ENCODE measurements around the gene MYLIP. TPM values are rescaled to one million over a fixed set of nuclear protein-coding genes. Genes with fewer than 3 reads are reported as not detected.

The MYLIP gene
- total and polyA plus RNA-seq, 4 donors, result 35.1 to 57.6 (median 50.6) TPM

DNA sequence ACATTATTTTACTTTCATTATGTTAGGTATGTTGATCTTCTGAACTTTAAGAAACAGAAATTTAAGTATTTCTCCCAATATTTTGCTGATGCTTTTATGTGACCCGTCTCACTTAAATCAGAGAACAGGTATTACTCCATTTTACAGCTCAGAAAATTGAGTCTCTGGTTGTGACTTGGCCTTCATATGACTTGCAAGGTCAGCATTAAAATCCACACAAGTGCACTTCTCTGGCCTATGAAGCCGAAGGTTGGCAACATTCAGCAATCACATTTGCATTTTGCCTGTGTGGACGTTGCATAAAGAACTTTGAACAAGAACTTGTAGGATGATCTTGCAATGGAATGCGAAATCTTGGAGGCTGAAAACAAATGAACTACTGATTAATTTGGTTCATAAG is 10.1 kb upstream of the MYLIP start:
- no peak overlapping the region for H3K27ac ChIP-seq (ENCODE audit: low read depth in 1 of 2, low read length in 2 of 2)
- peaks cover 1% of the 10 kb centered on the region for H3K9me3 ChIP-seq (ENCODE audit: control insufficient read depth, low read length)
- intact Hi-C loops (cut with DNase I), result no loop called here
- 89 to 93% methylated on average over 4 of the region's 4 CpGs for WGBS, 2 donors
- H3K36me3 ChIP-seq (ENCODE audit: control insufficient read depth in 1 of 2, insufficient read depth in 2 of 2, low read length in 1 of 2), result no peaks in the 10 kb centered on the region
- H3K4me1 ChIP-seq (ENCODE audit: control insufficient read depth in 1 of 2, insufficient read depth in 2 of 2, low read length in 2 of 2), result no peaks in the 10 kb centered on the region
- no peak for ATAC-seq (ENCODE audit: low FRiP score)
- H3K27me3 ChIP-seq (ENCODE audit: control insufficient read depth in 1 of 2, insufficient read depth in 2 of 2, low read length in 1 of 2), result no peaks in the 10 kb centered on the region
- no peak for DNase-seq
- H3K4me3 ChIP-seq (ENCODE audit: low read length in 2 of 2), result no peak overlapping the region

GRCh38 chr6:16121339-16121738 is 7.5 kb upstream of the MYLIP start:
- Histone ChIP-seq H3K4me3 (ENCODE audit: low read length in 2 of 2) (no peak overlapping the region), H3K27ac (ENCODE audit: low read depth in 1 of 2, low read length in 2 of 2) (no peak overlapping the region), H3K36me3 (ENCODE audit: control insufficient read depth in 1 of 2, insufficient read depth in 2 of 2, low read length in 1 of 2) (no peaks in the 10 kb centered on the region), H3K4me1 (ENCODE audit: control insufficient read depth in 1 of 2, insufficient read depth in 2 of 2, low read length in 2 of 2) (no peaks in the 10 kb centered on the region), H3K9me3 (ENCODE audit: control insufficient read depth, low read length) (peaks cover 1% of the 10 kb centered on the region), H3K27me3 (ENCODE audit: control insufficient read depth in 1 of 2, insufficient read depth in 2 of 2, low read length in 1 of 2) (no peaks in the 10 kb centered on the region)
- DNase-seq (no peak), ATAC-seq (ENCODE audit: low FRiP score) (no peak)
- intact Hi-C loops (cut with DNase I), result loop anchor here in 1 of 2 donors (10.0 kb wide), 1 partner anchor 327 kb away; no protein-coding TSS in a partner anchor
- 98% methylated on average over 3 of the region's 3 CpGs for WGBS, 2 donors

DNA sequence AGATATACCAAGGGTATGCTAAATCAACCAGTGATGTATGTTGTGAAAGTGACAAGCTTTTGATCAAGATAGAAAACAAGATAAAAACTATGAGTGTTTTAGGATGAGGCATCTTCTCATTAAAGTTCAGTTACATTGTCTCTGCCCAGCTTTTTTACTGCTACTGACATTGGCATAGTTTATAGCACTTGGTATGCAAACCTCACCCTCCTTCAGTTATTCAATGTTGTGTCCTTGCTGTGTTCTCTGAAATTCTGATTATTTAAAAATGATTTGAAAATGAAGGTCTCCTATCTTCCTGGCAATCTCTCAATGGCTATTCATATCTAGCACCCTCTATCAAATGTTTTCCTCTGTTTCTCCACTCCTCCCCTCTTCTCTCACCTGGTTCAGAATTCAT is 6.7 kb upstream of the MYLIP start:
- H3K27ac ChIP-seq (ENCODE audit: low read depth in 1 of 2, low read length in 2 of 2), result no peak overlapping the region
- H3K4me1 ChIP-seq (ENCODE audit: control insufficient read depth in 1 of 2, insufficient read depth in 2 of 2, low read length in 2 of 2), result no peaks in the 10 kb centered on the region
- H3K36me3 ChIP-seq (ENCODE audit: control insufficient read depth in 1 of 2, insufficient read depth in 2 of 2, low read length in 1 of 2), result no peaks in the 10 kb centered on the region
- no peak overlapping the region for H3K4me3 ChIP-seq (ENCODE audit: low read length in 2 of 2)
- intact Hi-C loops (cut with DNase I), result loop anchor here in 1 of 2 donors (10.0 kb wide), 1 partner anchor 327 kb away; no protein-coding TSS in a partner anchor
- H3K9me3 ChIP-seq (ENCODE audit: control insufficient read depth, low read length), result peaks cover 1% of the 10 kb centered on the region
- no peaks in the 10 kb centered on the region for H3K27me3 ChIP-seq (ENCODE audit: control insufficient read depth in 1 of 2, insufficient read depth in 2 of 2, low read length in 1 of 2)
- ATAC-seq (ENCODE audit: low FRiP score) (no peak), DNase-seq (no peak)

DNA sequence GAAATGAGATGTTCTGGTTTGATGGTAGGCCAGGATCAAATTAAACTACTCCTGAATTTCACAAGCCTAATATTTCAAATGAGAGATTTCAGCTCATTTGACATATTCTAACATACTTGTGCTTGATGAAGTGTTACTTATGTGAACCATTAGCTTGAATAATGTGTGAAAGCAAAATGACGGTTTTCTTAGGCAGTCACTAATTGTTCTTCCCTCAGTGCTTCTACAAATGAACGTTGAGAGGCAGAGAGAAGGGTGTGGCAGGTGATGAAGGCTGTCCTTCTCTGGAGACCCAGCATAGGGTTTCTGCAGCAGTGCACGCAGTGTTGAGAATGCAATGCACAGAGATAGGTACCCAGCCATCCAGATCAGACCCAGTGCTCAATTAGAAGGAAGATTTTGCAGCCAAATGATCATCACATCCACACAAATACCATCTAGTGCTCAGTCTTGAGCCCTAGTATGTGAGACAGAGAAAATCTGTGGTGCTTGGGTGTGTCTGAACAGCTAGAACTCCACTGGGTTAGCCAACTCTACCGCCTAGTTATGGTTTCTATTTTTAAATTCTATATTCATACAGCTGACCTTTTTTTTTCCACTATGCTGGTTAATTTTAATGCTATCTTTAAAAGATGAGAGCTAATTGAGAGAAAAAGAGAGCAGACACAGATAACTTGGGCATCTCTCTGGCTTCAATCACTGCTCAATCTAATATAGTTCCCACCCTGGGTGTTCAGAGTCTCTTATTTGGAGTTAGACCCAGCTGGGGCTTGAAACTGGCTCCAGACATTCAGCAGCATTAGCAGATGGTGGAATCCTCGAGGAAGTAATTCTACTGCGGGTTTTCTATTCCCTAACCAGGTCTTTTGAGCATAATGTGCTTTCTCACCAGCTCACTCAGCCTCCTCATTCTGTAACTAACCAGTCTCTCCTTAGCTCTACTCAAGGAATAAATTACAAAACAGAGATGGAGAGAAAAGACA is 4.4 kb upstream of the MYLIP start:
- H3K27me3 ChIP-seq (ENCODE audit: control insufficient read depth in 1 of 2, insufficient read depth in 2 of 2, low read length in 1 of 2), result peaks cover 0 to 2% of the 10 kb centered on the region in 2 donors
- no peaks in the 10 kb centered on the region for H3K36me3 ChIP-seq (ENCODE audit: control insufficient read depth in 1 of 2, insufficient read depth in 2 of 2, low read length in 1 of 2)
- DNase-seq (no peak), ATAC-seq (ENCODE audit: low FRiP score) (no peak)
- H3K4me1 ChIP-seq (ENCODE audit: control insufficient read depth in 1 of 2, insufficient read depth in 2 of 2, low read length in 2 of 2), result no peaks in the 10 kb centered on the region
- intact Hi-C loops (cut with DNase I), result loop anchor here (5.0 to 10.0 kb wide), 2 partner anchors 330 to 432 kb away; no protein-coding TSS in a partner anchor
- H3K9me3 ChIP-seq (ENCODE audit: control insufficient read depth, low read length), result no peaks in the 10 kb centered on the region
- no peak overlapping the region for H3K27ac ChIP-seq (ENCODE audit: low read depth in 1 of 2, low read length in 2 of 2)
- no peak overlapping the region for H3K4me3 ChIP-seq (ENCODE audit: low read length in 2 of 2)
- WGBS, 2 donors, result 54 to 59% methylated on average over 6 of the region's 6 CpGs

DNA sequence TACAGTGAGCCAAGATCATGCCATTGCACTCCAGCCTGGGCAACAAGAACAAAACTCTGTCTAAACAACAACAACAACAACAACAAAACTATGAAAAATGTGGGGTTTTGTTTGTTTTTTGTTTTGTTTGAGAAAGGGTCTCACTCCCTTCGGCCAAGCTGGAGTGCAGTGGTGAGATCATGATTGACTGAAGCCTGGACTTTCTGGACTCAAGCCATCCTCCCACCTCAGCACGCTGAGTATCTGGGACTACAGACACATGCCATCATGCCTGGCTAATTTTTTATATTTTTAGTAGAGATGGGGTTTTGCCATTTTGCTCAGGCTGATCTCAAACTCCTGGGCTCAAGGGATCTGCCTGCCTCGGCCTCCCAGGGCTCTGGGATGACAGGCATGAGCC is 2.8 kb upstream of the MYLIP start:
- Histone ChIP-seq H3K9me3 (ENCODE audit: control insufficient read depth, low read length) (no peaks in the 10 kb centered on the region), H3K4me3 (ENCODE audit: low read length in 2 of 2) (no peak overlapping the region), H3K27me3 (ENCODE audit: control insufficient read depth in 1 of 2, insufficient read depth in 2 of 2, low read length in 1 of 2) (peaks cover 0 to 2% of the 10 kb centered on the region in 2 donors), H3K4me1 (ENCODE audit: control insufficient read depth in 1 of 2, insufficient read depth in 2 of 2, low read length in 2 of 2) (no peaks in the 10 kb centered on the region), H3K36me3 (ENCODE audit: control insufficient read depth in 1 of 2, insufficient read depth in 2 of 2, low read length in 1 of 2) (no peaks in the 10 kb centered on the region), H3K27ac (ENCODE audit: low read depth in 1 of 2, low read length in 2 of 2) (no peak overlapping the region)
- DNase-seq, result no peak
- intact Hi-C loops (cut with DNase I), result loop anchor here (5.0 to 10.0 kb wide), 2 partner anchors 331 to 434 kb away; no protein-coding TSS in a partner anchor
- WGBS, 2 donors, result 52 to 55% methylated on average over 3 of the region's 3 CpGs
- no peak for ATAC-seq (ENCODE audit: low FRiP score)

DNA sequence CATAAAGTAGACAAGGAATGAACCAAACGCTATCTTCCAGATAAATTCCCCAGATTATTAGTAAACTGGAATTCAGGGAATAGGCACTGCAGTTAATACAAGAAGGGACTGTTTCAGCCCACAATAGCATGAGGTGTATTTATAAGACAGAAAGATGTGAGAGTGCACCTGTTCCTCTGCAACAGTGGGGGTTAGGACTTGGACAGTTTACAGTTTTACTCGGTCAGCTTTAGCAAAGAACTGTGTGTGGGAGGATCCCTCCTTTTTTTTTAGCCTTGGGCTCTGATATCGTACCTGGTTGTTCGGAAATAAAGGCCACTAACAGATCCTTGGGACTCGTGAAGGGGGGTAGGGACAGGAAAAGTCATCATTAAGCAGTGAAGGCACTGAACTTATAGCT is 2.0 kb upstream of the MYLIP start:
- H3K4me3 ChIP-seq (ENCODE audit: low read length in 2 of 2), result no peak overlapping the region
- no peak overlapping the region for H3K27ac ChIP-seq (ENCODE audit: low read depth in 1 of 2, low read length in 2 of 2)
- 84 to 88% methylated on average over 5 of the region's 5 CpGs for WGBS, 2 donors
- H3K36me3 ChIP-seq (ENCODE audit: control insufficient read depth in 1 of 2, insufficient read depth in 2 of 2, low read length in 1 of 2), result no peaks in the 10 kb centered on the region
- no peak for ATAC-seq (ENCODE audit: low FRiP score)
- no peaks in the 10 kb centered on the region for H3K4me1 ChIP-seq (ENCODE audit: control insufficient read depth in 1 of 2, insufficient read depth in 2 of 2, low read length in 2 of 2)
- H3K9me3 ChIP-seq (ENCODE audit: control insufficient read depth, low read length), result no peaks in the 10 kb centered on the region
- intact Hi-C loops (cut with DNase I), result loop anchor here (5.0 to 10.0 kb wide), 2 partner anchors 332 to 435 kb away; no protein-coding TSS in a partner anchor
- no peak for DNase-seq
- H3K27me3 ChIP-seq (ENCODE audit: control insufficient read depth in 1 of 2, insufficient read depth in 2 of 2, low read length in 1 of 2), result peaks cover 0 to 2% of the 10 kb centered on the region in 2 donors

DNA sequence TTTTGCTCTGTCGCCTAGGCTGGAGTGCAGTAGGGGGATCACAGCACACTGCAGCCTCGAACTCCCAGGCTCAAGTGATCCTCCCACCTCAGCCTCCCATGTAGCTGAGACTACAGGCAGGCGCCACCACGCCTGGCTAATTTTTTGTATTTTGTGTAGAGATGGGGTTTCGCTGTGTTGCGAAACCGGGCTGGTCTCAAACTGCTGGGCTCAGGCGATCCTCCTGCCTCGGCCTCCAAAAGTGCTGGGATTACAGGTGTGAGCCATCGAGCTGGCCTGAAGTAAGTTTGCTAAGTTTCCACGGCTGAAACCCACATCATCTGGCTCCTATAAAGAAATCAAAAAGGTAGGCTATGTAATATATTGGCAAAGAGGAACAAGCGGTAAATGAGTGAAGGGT is 1.4 kb upstream of the MYLIP start:
- H3K4me3 ChIP-seq (ENCODE audit: low read length in 2 of 2), result no peak overlapping the region
- H3K27ac ChIP-seq (ENCODE audit: low read depth in 1 of 2, low read length in 2 of 2), result no peak overlapping the region
- ATAC-seq (ENCODE audit: low FRiP score), result no peak
- no peak for DNase-seq
- H3K9me3 ChIP-seq (ENCODE audit: control insufficient read depth, low read length), result no peaks in the 10 kb centered on the region
- no peaks in the 10 kb centered on the region for H3K4me1 ChIP-seq (ENCODE audit: control insufficient read depth in 1 of 2, insufficient read depth in 2 of 2, low read length in 2 of 2)
- H3K27me3 ChIP-seq (ENCODE audit: control insufficient read depth in 1 of 2, insufficient read depth in 2 of 2, low read length in 1 of 2), result peaks cover 0 to 2% of the 10 kb centered on the region in 2 donors
- 97% methylated on average over 12 of the region's 12 CpGs for WGBS, 2 donors
- no peaks in the 10 kb centered on the region for H3K36me3 ChIP-seq (ENCODE audit: control insufficient read depth in 1 of 2, insufficient read depth in 2 of 2, low read length in 1 of 2)
- intact Hi-C loops (cut with DNase I), result loop anchor here (5.0 to 10.0 kb wide), 2 partner anchors 333 to 435 kb away; no protein-coding TSS in a partner anchor

- WGBS, 2 donors, result 1% methylated on average over 30 to 36 of the region's 36 CpGs
- Histone ChIP-seq H3K4me1 (ENCODE audit: control insufficient read depth in 1 of 2, insufficient read depth in 2 of 2, low read length in 2 of 2) (peaks cover 3% of the 10 kb centered on the region in 2 donors), H3K27me3 (ENCODE audit: control insufficient read depth in 1 of 2, insufficient read depth in 2 of 2, low read length in 1 of 2) (peaks cover 0 to 2% of the 10 kb centered on the region in 2 donors), H3K4me3 (ENCODE audit: low read length in 2 of 2) (peak overlapping the region; percentile 90 to 98), H3K27ac (ENCODE audit: low read depth in 1 of 2, low read length in 2 of 2) (peak overlapping the region; percentile 79 to 98), H3K9me3 (ENCODE audit: control insufficient read depth, low read length) (no peaks in the 10 kb centered on the region), H3K36me3 (ENCODE audit: control insufficient read depth in 1 of 2, insufficient read depth in 2 of 2, low read length in 1 of 2) (no peaks in the 10 kb centered on the region)
- intact Hi-C loops (cut with DNase I), result loop anchor here (2.0 to 10.0 kb wide), 4 partner anchors 52 to 438 kb away; no protein-coding TSS in a partner anchor
- DNase-seq (no peak), ATAC-seq (ENCODE audit: low FRiP score) (peak; percentile 3)
Measured at GRCh38 chr6:16129623-16130401, 926 bp downstream of the MYLIP start.

Data from aorta (tissue), 5 donors.